Endothelial cell of umbilical vein (primary cell): ENCODE data around the gene GALNT4. TPM values are rescaled to one million over a fixed set of nuclear protein-coding genes. Genes with fewer than 3 reads are reported as not detected.

Experiments used
- BruUV-seq: library from RNA; stranded (reverse); fragments of 400-500 nt; replicated peaks from 2 replicates; lab custom pipeline; 2021; lab: Mats Ljungman, UMichigan
- CTCF ChIA-PET: fragments of 300-600, 350-600 bp; sonication (Branson Sonifier 250); formaldehyde crosslinking; loops from one replicate; lab custom pipeline; 2021; ENCODE audit warnings: antibody characterized with exemption, inconsistent platforms; lab: Charles Lee
- POLR2A ChIA-PET: fragments of 300-600, 350-600 bp; sonication (Branson Sonifier 250); formaldehyde crosslinking; loops from one replicate; lab custom pipeline; 2021; ENCODE audit warnings: antibody characterized with exemption, inconsistent platforms; lab: Charles Lee
- DNase-seq: peaks from one replicate; pipeline ENCODE4 v3.0.0-alpha.2; 2011; ENCODE audit warnings: low read depth, low spot score
- FAIRE-seq: peaks from 2 replicates; lab custom pipeline; 2011; peaks lifted over from hg19 to GRCh38; lab: Jason Lieb, UNC
- H2AFZ ChIP-seq: 2 replicates; pipeline ENCODE4 v1.6.0; 2012; ENCODE audit warnings: low read depth, low read length, control low read depth, inconsistent platforms
- H3K27ac ChIP-seq: 2 replicates; pipeline ENCODE4 v1.5.1; 2011; ENCODE audit warnings: low read depth, mild to moderate bottlenecking, control low read depth, low read length, moderate library complexity; ENCODE audit not compliant: insufficient read depth
- H3K27me3 ChIP-seq, 2 experiments: 2 replicates each; pipeline versions ENCODE4 v1.6.0 to v1.6.1; 2011; ENCODE audit warnings: low read length in 2 of 2, mixed read lengths in 1 of 2; ENCODE audit not compliant: control insufficient read depth in 2 of 2, insufficient read depth in 2 of 2
- H3K36me3 ChIP-seq, 2 experiments: 2 replicates in 1 of 2; 3 replicates in 1 of 2; pipeline ENCODE4 v1.5.1; 2011; ENCODE audit warnings: low read length in 2 of 2, mild to moderate bottlenecking in 1 of 2, moderate library complexity in 1 of 2; ENCODE audit not compliant: control insufficient read depth in 2 of 2, insufficient read depth in 2 of 2; ENCODE audit errors: extremely low read depth in 1 of 2
- H3K4me1 ChIP-seq: 3 replicates; pipeline ENCODE4 v1.5.1; 2011; ENCODE audit warnings: mild to moderate bottlenecking, low read length; ENCODE audit not compliant: control insufficient read depth, insufficient read depth; ENCODE audit errors: extremely low read depth
- H3K4me2 ChIP-seq: 2 replicates; pipeline ENCODE4 v1.6.1; 2011; ENCODE audit warnings: low read length, control low read depth, mixed read lengths; ENCODE audit not compliant: insufficient read depth
- H3K4me3 ChIP-seq, 3 experiments: fragments of 200-600 bp in 1 of 3; sonication (generic), shearing (Covaris generic) in 1 of 3; replicated peaks in 1 of 3; 2 replicates each; pipeline ENCODE4 v1.5.1; 2011 to 2016; ENCODE audit warnings: control low read depth in 3 of 3, low read length in 3 of 3, mild to moderate bottlenecking in 2 of 3, inconsistent platforms in 1 of 3, low read depth in 1 of 3, moderate library complexity in 1 of 3; ENCODE audit not compliant: insufficient read depth in 1 of 3
- H3K79me2 ChIP-seq: 2 replicates; pipeline ENCODE4 v1.6.0; 2012; ENCODE audit warnings: low read length, inconsistent platforms; ENCODE audit not compliant: control insufficient read depth, insufficient read depth
- H3K9ac ChIP-seq: replicated peaks from 2 replicates; pipeline ENCODE3; 2011; ENCODE audit warnings: low read length, control low read depth; ENCODE audit not compliant: insufficient read depth; ENCODE audit errors: extremely low read depth
- H3K9me1 ChIP-seq: replicated peaks from 3 replicates; pipeline ENCODE4 v1.6.0; 2011; ENCODE audit warnings: mild to moderate bottlenecking, low read length; ENCODE audit not compliant: control insufficient read depth, insufficient read depth; ENCODE audit errors: extremely low read depth
- H3K9me3 ChIP-seq: replicated peaks from 2 replicates; pipeline ENCODE4 v1.5.1; 2012; ENCODE audit warnings: low read length, inconsistent platforms; ENCODE audit not compliant: control insufficient read depth, insufficient read depth
- H4K20me1 ChIP-seq: replicated peaks from 2 replicates; pipeline ENCODE3; 2011; ENCODE audit warnings: mild to moderate bottlenecking, low read length; ENCODE audit not compliant: control insufficient read depth, insufficient read depth; ENCODE audit errors: extremely low read depth
- CTCF ChIP-seq, 2 donors: IDR thresholded peaks; 1 replicate in 1 of 2; 2 replicates in 1 of 2; pipeline ENCODE4 v1.5.1; 2011; ENCODE audit warnings: low read length in 2 of 2, mild to moderate bottlenecking in 2 of 2, moderate library complexity in 2 of 2, control low read depth in 1 of 2, inconsistent platforms in 1 of 2, low read depth in 1 of 2; ENCODE audit not compliant: insufficient read depth in 1 of 2; ENCODE audit errors: extremely low read depth in 1 of 2
- FOS ChIP-seq: IDR thresholded peaks from 2 replicates; pipeline ENCODE4 v1.6.1; 2011; ENCODE audit warnings: mild to moderate bottlenecking, low read length, moderate library complexity, borderline replicate concordance; ENCODE audit not compliant: insufficient read depth
- GATA2 ChIP-seq: IDR thresholded peaks from 2 replicates; pipeline ENCODE4 v1.7.0; 2011; ENCODE audit warnings: low read depth, mild to moderate bottlenecking, moderate library complexity, mixed read lengths, low read length; ENCODE audit not compliant: insufficient read length, insufficient read depth
- JUN ChIP-seq: IDR thresholded peaks from 2 replicates; pipeline ENCODE4 v1.6.1; 2011; ENCODE audit warnings: borderline replicate concordance, low read depth; ENCODE audit not compliant: insufficient read length, insufficient read depth
- MAX ChIP-seq: IDR thresholded peaks from 2 replicates; pipeline ENCODE4 v1.6.1; 2011; ENCODE audit not compliant: insufficient read depth, insufficient read length
- MYC ChIP-seq: IDR thresholded peaks from one replicate; pipeline ENCODE4 v1.6.1; 2011; ENCODE audit warnings: mild to moderate bottlenecking, low read depth, low read length
- POLR2AphosphoS5 ChIP-seq: IDR thresholded peaks from 2 replicates; pipeline ENCODE4 v1.6.1; 2012; ENCODE audit warnings: low read depth, mild to moderate bottlenecking, control low read depth, low read length, moderate library complexity; ENCODE audit not compliant: insufficient read depth
- dilution Hi-C: fragments of 300-500 bp; cut with MboI; formaldehyde crosslinking; loops from one replicate; pipeline ENCODE4 v1.15.0; 2019; ENCODE audit warnings: low sequenced_read_pairs; ENCODE audit not compliant: extremely low pct_ligation_motif_present
- intact Hi-C: fragments of 100-400 bp; cut with micrococcal nuclease; formaldehyde crosslinking; loops from one replicate; pipeline ENCODE4 v1.10.0; 2022
- polyA plus RNA-seq, 4 experiments: library from polyadenylated mRNA; depleted of rRNA in 3 of 4; stranded (reverse) in 3 of 4; unstranded in 1 of 4; fragments of >200 nt; gene quantifications; 2 replicates each; pipeline versions ENCODE4 v1.2.1 to v1.2.3, GENCODE V29; 2011 to 2012; ENCODE audit warnings: missing spikeins in 1 of 4
- total RNA-seq: library from RNA; stranded (reverse); gene quantifications from 2 replicates; pipeline ENCODE4 v1.2.3, GENCODE V29; 2021

GALNT4 gene
- total and polyA plus RNA-seq, 2 donors (not counting 3 experiments of a cell fraction or from before 2014, with no cell fraction given) = 2.0 to 9.8 TPM

- H3K9me3 ChIP-seq = no peaks in the 10 kb centered on the region
- H3K4me3 ChIP-seq = no peak overlapping the region
- no peak overlapping the region for H3K4me2 ChIP-seq
- no peaks in the 10 kb centered on the region for H3K27me3 ChIP-seq
- no peak overlapping the region for H3K9ac ChIP-seq
- no TSS peak for BruUV-seq
- no peaks in the 10 kb centered on the region for H4K20me1 ChIP-seq
- dilution Hi-C loops = no loop called here
- FAIRE-seq = no peak
- peaks cover 14% of the 10 kb centered on the region for H3K4me1 ChIP-seq
- H3K9me1 ChIP-seq = no peaks in the 10 kb centered on the region
- DNase-seq = no peak
- H3K36me3 ChIP-seq = no peaks in the 10 kb centered on the region
- ChIA-PET CTCF (interaction anchor here (1.3 kb wide), 1 partner anchor 18 kb away, joined by 3 read pairs; no protein-coding TSS in a partner anchor), POLR2A (no interaction called here)
- TF ChIP-seq POLR2AphosphoS5 (no peak), MAX (no peak), FOS (no peak), GATA2 (no peak), JUN (no peak), MYC (no peak), CTCF (IDR thresholded peaks at IDR 0.05; ENCODE audit: extremely low read depth in 1 of 2, insufficient read depth in 1 of 2, low read depth in 1 of 2, low read length in 2 of 2) (no peak)
- no peaks in the 10 kb centered on the region for H3K79me2 ChIP-seq
- intact Hi-C loops = no loop called here
- no peak overlapping the region for H3K27ac ChIP-seq
- H2AFZ ChIP-seq = no peak overlapping the region
These were observed 18.5 kb downstream of the GALNT4 start for GRCh38 chr12:89506050-89506449.
